Amygdala (tissue), 56 donors: ENCODE measurements around the gene ST6GALNAC4.
"Not testable (repeated sequence)": the region's sequence is repeated elsewhere in the genome, so short reads cannot be mapped to it uniquely, and the experiment has no call there.

Source experiments
- DNase-seq, 56 donors: peaks; one replicate each; lab custom pipeline; 2025; lab: John Stamatoyannopoulos, UW

Gene ST6GALNAC4

DNA sequence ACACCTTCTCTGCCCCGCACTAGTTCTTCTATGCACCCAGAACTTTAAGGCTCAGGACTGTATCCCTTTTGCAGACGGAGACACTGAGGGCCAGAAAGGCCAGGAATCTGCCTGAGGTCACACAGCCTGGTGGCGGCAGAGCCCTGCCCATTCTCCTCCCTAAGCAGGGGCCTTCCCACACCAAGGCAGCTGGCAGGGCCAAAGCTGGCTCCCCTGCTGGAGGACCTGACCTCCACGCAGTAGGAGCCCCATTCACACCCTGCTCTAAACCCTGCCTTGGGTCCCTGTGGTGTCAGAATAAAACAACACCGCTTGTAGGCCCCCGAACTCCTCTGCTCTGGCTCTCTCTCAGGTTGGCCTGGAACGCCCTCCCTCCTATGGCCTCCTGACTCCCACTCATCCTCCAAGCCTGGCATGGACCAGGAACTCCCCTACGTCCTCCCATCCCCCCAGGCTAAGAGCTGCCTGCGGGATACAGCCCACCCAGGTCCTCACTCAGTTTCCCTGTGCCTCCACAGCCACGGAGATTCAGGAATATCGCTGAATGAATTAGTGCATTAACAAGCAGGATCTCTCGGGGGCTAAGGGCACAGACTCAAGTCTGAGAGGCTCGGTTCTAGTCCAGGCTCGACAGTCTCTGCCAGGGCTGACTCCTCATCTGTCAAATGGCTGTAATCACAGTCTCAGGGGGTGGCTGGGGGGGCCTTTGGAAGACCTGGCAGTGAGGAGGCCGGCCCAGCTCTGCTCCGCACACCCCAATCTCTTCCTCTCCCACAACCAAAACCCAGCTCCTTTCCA lies 20.2 kb downstream of the ST6GALNAC4 start:
- no peak for DNase-seq

DNA sequence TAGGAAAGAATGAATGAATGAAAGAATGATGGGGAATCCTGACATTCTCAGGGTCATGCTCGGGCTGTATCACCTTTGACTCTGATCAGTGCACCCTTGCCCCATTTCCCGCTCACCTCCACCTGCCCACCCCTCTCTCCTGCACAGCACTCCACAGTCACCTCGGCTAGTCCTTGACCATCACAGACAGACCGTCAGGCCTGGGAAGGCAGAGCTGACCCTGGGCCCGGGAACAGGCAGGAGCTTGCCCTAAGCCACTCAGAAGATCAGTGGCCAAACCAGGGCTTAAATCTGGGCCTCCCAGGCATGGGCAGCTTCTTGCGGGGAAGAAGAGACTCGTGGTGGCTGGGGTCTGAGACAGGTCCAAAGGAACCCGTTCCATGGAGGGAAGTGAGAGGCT lies 21.0 kb downstream of the ST6GALNAC4 start:
- DNase-seq, result no peak

DNA sequence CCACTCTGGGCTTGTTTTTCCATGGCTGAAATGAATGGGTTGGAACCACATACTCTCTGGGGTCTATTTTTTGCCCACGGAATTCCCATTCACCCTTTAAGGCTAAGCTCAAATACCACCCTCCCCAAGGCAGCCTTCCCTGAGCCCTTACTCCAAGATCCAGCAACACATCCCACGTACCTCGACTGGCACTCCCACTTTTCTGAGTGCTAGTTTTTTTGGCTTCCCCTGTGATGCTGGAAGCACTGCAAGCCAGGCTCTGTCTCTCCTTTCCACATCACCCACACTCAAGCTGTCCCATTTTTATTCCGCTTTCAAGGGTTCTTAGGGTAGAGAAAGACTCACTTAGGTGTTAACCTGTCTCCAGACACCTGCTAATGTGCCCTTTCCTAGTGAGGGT lies 23.4 kb downstream of the ST6GALNAC4 start:
- peak in 11 of 56 donors; percentile 18 to 61 (median 28) for DNase-seq

DNA sequence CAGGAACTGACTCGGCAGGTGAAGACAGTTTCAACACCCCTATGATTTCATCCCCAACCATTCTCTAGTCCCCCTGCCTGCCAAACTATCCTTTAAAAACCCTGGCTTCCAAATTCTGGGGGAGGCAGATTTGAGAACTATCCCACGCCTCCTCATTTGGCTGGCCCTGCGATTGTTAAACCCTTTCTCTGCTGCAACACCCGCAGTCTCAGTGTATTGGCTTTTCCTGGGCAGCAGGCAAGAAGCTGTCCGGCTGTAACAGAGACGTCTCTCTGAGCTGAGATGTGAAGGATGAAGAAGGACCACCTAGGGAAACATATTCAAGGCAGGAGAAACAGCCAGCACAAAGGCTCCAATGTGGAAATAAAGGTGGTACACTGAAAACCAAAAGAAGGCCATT lies 24.0 kb downstream of the ST6GALNAC4 start:
- no peak for DNase-seq

DNA sequence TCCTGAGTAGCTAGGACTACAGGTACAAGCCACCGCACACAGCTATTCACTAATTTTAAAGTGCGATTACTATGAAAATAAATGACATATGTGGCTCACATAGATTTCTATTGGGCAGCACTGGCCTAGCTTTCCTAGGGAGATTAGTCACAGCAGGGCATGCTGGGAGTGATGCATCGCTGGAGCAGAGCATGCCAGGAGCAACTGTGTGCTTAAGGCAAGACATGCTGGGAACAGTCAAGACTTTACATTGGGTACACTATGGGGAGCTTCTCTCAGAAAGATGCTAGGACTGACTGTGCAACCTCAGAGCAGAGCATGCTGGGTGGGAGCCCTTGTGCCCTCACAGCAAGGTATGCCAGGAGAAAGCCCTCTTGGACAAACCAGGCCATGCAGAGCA lies 26.8 kb downstream of the ST6GALNAC4 start:
- no peak for DNase-seq

DNA sequence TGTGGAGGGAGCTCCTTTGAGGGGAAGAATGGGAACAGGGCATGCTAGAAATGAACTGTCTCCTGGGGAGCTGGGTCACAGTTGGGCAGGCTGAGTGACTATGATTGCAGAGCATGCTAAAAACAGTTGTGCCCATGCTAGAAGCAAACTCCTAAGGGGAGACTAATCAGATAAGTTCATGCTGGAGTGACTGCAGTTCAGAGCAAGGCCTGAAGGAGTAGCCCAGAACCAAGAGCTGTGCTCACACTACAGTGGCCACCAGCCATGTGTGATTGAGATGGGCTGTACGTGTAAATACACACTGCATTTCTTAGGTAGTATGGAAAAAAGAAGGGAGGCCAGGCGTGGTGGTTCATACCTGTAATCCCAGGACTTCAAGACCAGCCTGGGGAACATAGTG lies 29.0 kb downstream of the ST6GALNAC4 start:
- no peak for DNase-seq

DNA sequence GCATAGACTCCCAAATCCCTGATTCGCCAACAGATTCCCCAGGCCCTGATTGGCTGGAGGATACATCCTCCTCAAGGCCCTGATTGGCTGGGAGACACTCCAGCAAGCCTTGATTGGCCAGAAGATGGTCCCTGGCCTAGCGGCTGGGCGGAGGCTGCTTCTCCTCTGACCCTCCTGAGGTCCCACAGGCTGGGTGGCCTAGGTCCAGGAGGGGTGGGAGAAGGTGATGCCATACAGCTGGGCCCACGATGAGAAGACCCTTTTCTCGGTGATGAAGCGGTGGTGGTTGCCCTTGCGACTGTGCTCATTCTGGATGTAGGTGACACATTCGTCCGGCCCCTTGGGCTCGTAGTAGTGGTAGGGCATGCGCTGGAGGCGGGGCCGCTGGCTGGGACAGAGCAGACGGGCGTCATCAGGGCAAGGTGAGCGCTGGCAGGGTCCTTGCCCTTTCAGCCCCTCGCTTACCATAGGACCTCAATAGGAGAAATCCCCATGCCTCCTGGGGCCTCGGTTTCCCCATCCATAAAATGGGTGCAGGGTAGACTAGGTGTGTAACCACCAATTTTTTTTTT lies 30.4 kb downstream of the ST6GALNAC4 start:
- DNase-seq, result no peak

DNA sequence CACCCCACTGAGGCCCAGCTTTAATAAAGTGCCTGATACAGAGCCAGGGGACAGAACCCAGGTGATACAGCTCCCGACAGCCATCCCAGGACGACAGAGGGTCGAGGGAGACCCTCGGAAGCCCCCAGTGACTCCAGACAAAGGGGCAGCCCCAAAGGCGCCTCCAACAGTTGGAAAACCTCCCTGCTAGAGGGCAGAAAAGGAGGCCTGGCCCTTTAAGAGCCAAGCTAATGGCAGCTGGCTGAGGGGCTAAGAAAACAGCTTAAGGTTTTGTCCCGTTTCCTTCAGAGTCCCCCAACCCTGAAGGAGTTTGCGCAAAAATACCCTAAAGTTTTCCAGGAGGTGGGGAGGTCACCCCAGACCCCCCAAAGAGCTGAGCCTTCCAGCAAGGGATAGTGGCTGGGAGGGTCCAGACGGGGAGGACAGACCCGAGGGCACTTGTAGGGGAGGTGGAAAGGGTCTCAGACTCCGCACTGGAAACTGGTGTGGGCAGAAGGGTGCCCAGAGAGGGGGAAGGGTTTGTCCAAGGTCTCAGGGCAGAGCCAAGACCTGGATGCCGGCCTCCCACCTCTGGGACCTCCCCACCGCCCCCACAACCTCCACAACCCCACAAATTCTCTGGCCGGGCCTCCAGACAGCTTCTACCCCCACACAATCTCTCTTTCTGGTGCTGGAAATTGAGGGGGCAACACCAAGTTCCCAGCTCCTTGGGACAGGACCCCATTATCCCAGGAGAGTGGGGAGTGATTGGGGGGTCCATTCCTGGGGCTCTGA lies 31.1 kb downstream of the ST6GALNAC4 start:
- no peak for DNase-seq

DNA sequence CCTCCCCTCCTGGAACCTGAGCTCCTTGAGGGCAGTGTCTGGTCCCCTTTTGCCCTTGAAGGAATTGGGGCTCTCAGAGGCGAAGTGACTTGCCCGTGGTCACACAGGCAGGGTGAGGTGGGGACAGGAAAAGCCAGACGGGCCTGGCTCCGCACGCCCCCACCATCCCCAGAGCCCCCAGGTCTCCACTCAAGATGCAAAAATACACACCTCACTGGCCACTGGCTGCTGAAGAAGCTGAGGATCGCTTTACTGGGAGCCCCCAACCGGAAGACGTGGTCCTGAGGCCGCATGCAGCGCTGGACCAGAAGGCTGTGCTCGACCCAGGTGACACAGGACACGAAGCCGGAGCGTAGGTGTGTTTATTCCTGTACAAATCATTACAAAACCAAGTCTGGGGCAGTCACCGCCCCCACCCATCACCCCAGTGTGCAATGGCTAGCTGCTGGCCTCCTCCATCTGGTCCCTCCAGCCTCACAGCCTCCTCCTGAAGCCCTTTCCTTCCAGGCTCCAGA lies 31.8 kb downstream of the ST6GALNAC4 start:
- DNase-seq, result no peak

DNA sequence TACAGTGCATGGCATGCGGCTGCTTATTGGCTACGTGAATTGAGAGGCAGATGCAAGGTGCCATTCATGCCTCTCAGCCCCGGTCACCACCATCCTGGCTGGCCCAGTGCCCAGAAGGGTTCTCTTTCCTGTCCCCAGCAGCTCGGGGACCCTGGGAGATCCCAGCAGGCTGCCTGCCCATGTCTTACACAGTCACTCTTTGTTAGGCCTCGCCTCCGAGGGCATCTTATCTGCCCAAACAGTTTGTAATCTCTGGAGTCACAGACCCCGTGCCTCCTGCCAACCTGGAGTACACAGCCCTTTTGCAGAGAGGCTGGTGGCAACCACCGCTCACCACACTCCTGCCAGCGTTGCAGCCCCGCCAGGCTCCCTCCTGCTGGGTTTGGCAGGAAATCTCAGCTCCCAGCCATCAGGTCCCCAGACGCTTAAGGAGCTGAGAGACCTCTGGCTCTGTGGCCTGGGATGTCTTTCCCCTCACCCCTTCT lies 32.4 kb downstream of the ST6GALNAC4 start:
- DNase-seq, result peak in 15 of 56 donors; percentile 8 to 85 (median 41)

DNA sequence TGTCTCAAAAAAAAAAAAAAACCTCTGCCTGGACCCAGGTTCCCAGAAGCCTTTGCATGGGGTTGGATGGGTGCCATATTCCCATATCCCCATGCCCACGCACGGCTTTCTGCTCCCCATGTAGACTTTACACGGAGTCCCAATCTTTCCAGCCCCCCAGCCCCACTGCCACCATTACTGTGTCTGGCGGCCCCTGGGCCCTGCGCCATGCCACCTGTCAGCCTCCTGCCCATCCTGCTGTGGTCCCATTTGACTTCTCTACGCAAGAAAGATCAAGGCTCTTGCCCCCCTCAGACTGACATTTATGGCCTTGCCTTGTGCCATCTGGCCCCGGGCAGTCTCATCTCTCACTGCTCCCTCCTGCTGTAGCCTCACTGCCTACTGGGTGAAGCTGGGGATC lies 32.9 kb downstream of the ST6GALNAC4 start:
- DNase-seq, result no peak

DNA sequence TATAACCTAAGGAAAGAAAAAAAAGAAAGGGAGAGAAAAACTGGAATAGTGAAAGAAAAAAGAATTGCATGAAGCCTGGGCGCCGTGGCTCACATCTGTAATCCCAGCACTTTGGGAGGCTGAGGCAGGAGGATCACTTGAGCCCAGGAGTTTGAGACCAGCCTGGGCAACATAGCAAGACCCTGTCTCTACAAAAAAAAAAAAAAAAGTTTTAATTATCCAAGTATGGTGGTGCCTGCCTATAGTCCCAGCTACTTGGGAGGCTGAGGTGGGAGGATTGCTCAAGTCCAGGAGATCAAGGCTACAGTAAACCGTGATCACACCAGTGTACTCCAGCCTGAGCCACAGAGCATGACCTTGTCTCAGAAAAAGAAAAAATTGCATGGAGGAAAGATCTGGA lies 35.1 kb downstream of the ST6GALNAC4 start:
- DNase-seq, result not testable (repeated sequence)

DNA sequence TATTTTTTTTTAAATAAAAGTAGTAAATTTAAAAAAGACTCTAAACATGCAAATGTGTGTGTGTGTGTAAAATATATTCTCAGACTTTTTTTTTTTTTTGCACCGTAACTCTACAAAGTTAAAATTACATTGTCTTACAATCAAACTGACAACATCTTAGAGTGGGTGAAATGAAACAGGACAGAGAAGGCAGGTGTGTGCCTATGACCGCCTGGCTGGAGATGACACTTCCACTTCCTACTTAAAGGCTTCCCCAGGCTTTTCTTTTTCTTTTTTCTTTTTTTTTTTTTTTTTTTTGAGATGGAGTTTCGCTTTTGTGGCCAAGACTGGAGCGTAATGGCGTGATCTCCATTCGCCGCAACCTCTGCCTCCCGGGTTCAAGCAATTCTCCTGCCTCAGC lies 36.7 kb downstream of the ST6GALNAC4 start:
- DNase-seq, result no peak

DNA sequence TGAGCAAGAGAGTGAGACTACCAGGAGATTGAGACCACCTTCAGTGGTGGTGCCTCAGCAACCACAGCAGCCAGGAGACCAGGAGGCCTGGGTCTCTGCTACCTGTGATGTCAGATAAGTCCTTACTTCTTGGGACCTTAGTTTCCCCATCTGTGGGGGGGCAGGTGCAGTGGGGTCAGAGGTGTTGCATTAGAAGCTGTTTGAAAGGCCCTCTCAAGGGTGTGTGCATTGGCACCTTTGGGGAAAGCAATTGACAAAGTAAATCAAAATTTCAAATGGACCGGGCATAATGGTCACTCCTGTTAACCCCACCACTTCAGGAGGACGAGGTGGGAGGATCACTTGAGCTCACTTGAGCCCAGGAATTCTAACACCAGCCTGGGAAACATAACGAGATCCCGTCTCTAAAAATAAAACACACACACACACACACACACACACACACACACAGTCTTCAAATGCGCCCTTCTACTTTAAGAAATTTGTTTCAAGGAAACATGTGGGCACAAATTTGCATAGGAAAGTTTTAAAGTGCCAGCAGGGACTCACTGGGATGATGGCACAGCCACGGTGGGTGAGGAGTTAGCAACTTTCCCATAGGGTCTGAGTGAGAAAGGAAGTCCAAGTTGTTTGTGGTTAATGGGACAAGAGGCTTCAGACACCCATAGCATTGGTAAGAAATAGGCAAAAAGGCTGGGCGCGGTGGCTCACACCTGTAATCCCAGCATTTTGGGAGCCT lies 38.0 kb downstream of the ST6GALNAC4 start:
- no peak for DNase-seq

DNA sequence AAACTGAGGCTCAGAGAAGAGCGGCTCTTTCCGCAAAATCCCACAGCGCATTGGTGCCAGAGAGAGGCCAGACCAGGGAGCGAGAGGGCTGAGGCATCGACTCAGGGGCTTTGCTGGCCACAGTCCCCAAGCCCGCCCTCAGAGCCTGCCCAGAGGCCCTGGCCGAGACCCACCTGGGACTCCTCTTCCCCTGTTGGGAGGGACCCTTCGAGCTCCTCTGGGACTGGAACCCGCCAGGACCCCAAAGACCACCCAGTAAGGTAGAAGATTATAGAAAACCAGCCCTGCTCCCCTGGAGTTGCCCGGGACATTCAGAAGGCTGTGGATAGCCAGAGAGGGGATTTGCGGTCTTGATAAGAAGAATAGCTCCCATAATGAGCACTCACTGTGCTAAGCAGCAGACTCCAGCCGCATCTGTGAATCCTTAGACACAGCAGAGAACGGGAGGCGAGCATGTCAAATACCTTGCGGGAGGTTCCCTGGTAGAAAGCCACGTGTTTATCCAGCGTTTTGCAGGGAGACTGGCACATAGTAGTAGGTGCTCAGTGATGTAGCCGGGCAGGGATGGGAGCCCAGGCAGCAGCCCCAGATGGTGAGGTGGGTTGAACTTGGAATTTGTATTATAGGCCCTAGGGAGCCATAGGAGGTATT lies 38.7 kb downstream of the ST6GALNAC4 start:
- DNase-seq, result peak in 1 of 56 donors; percentile 40

DNA sequence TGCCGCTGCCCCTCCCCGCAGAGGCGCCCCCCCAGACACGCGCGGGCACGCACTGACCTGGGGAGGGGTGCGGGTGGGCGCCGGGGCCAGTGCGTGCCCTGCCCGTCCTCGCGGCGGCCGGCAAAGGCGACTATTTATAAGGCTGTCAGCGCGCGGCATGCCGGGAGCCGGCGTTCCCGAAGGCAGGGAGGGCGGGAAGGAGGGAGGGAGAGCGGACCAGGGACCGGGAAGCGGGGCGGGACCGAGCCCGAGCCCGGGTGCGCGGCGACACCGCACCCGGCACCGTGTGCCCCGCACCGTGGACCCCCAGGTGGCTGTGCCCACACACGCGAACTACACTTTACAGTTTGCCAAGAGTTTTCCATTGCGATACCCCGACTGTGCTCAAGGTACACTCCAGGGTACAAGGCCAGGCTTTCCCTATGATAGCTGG lies 39.3 kb downstream of the ST6GALNAC4 start, which contains the start of gene AK1:
Gene AK1 (minus strand): TSS at position 110 of the 433 bp plus-strand sequence. CDS start 3,058 bp downstream, outside the sequence.
- DNase-seq, result peak in 53 of 56 donors; percentile 37 to 88 (median 75)

DNA sequence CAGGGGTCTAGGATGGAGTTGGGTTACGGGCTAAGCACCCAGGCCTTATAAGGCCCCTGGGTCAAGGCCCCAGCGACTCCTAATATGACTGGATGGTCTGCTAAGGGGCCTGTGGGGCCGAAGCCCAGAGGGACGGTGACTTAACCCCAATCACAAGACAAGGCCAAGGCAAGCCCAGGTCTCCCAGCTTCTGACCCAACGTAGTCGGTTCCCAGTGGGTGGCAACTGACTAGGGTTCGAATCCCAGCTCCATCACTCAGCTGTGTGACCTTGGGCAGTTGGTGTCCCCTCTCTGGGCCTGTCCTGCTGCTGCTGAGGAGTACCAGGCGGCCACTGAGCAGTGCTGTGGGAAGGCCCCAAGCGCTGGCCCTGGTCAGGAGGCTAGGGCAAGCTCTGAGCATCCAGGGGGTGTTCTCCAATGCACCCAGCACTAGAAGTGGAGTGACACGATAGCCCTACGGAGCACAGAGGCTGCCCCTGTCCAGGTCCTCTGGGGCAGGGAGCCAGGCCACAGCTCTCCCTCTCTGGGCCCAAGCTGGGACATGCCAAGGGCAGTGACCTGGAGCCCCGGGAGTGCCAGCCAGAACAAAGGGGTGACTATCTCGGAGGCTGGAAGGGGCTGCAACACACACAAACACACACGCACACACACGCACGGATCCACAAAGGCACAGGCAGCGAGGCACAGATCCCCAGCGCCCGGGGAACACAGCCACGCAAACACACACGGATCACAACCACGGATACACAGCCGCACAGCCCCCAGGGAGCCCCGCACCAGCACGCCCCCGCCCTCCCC lies 39.9 kb downstream of the ST6GALNAC4 start:
- peak in 21 of 56 donors; percentile 43 to 86 (median 65) for DNase-seq

DNA sequence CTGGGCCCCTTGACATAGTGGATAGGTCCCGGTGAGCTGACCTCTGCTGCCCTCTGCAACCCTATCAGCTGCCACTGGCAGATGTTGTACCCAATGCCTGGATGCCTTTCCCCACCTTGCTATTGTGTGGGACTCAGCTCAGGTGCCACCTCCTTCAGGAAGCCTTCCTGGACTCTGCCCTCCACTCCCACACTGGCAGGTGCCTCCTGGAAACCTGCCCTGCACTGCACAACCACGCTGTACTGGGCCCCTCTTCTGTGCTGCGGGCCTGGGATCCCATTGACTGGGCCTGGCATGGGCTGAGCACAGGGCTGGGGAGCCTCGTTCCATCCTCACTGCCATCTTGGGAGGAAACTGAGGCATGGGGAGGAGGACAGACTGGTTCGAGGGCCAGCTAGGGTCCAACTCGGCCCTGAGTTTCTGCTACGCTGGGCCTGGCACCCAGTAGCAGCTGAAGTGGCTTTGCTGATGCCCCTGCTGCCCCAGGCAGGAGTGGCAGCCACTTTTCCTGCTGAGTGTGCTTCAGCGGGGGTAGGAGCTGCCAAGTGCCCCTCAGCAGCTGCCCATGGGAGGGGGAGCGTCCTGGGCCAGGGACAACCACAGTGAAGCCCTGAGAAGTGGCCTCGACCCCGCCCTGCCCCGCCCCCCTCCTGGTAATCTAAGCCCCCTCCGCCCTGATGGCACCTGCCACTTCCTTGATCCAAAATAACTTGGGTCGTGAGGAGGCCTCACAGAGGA lies 40.6 kb downstream of the ST6GALNAC4 start:
- DNase-seq, result no peak
